IMR-90 (cell line): ENCODE data around the gene PHLPP2. TPM values are rescaled to one million over a fixed set of nuclear protein-coding genes. Genes with fewer than 3 reads are reported as not detected.
A peak's percentile ranks its signal among the peaks of the same experiment; 100 is the strongest.

Experiments used
- ATAC-seq: fragments of 200-7000 bp; cut with Tn5 transposase; 2 replicates; pipeline ENCODE4 v1.9.1; 2020; ENCODE audit warnings: low read depth, mild to moderate bottlenecking, moderate library complexity
- BruUV-seq: library from RNA; stranded (reverse); fragments of 400-500 nt; replicated peaks from 2 replicates; lab custom pipeline; 2021; lab: Mats Ljungman, UMichigan
- CTCF ChIA-PET: fragments of 300-600 bp; formaldehyde crosslinking; extraction: SDS; loops from one replicate; lab custom pipeline; 2021; ENCODE audit warnings: antibody characterized with exemption; lab: Yijun Ruan, JAX
- POLR2A ChIA-PET: fragments of 300-600 bp; sonication (Branson Sonifier 250); formaldehyde crosslinking; loops from one replicate; lab custom pipeline; 2022; ENCODE audit warnings: antibody characterized with exemption; ENCODE audit not compliant: unreplicated experiment; lab: Charles Lee
- DNase-seq: peaks from one replicate; pipeline ENCODE4 v3.0.0; 2013
- H2AFZ ChIP-seq: replicated peaks from 2 replicates; pipeline ENCODE3; 2013; ENCODE audit warnings: low read length, mild to moderate bottlenecking; ENCODE audit not compliant: poor library complexity
- H2AK5ac ChIP-seq: 2 replicates; pipeline ENCODE4 v1.6.1; 2013; ENCODE audit warnings: low read depth, low read length, inconsistent platforms
- H2AK9ac ChIP-seq: replicated peaks from 2 replicates; pipeline ENCODE3; 2013; ENCODE audit warnings: mild to moderate bottlenecking, low read depth, low read length, moderate library complexity; ENCODE audit not compliant: poor library complexity
- H2BK120ac ChIP-seq: 2 replicates; pipeline ENCODE4 v1.6.1; 2013; ENCODE audit warnings: low read depth, low read length, inconsistent platforms
- H2BK15ac ChIP-seq: 3 replicates; pipeline ENCODE4 v1.6.1; 2013; ENCODE audit warnings: low read depth, low read length, inconsistent platforms
- H2BK20ac ChIP-seq: 2 replicates; pipeline ENCODE4 v1.6.1; 2013; ENCODE audit warnings: low read depth, mild to moderate bottlenecking, inconsistent platforms, low read length, moderate library complexity
- H2BK5ac ChIP-seq: 2 replicates; pipeline ENCODE4 v1.6.1; 2013; ENCODE audit warnings: mild to moderate bottlenecking, low read depth, low read length, inconsistent platforms; ENCODE audit not compliant: poor library complexity, severe bottlenecking
- H3K14ac ChIP-seq: replicated peaks from 2 replicates; pipeline ENCODE4 v1.6.1; 2013; ENCODE audit warnings: low read depth, low read length, inconsistent platforms
- H3K18ac ChIP-seq: 2 replicates; pipeline ENCODE4 v1.6.1; 2013; ENCODE audit warnings: low read depth, low read length, control low read depth
- H3K23ac ChIP-seq: 2 replicates; pipeline ENCODE4 v1.6.1; 2013; ENCODE audit warnings: low read depth, low read length, inconsistent platforms
- H3K27ac ChIP-seq: 2 replicates; pipeline ENCODE4 v1.5.1; 2013; ENCODE audit warnings: mild to moderate bottlenecking, control low read depth, low read length; ENCODE audit not compliant: insufficient read depth
- H3K27me3 ChIP-seq: 2 replicates; pipeline ENCODE4 v1.6.1; 2013; ENCODE audit warnings: low read length; ENCODE audit not compliant: control insufficient read depth, insufficient read depth
- H3K36me3 ChIP-seq: 2 replicates; pipeline ENCODE4 v1.6.1; 2013; ENCODE audit warnings: low read length, mixed read lengths; ENCODE audit not compliant: control insufficient read depth, insufficient read depth
- H3K4ac ChIP-seq: 2 replicates; pipeline ENCODE4 v1.6.1; 2013; ENCODE audit warnings: low read depth, low read length, inconsistent platforms
- H3K4me1 ChIP-seq: 2 replicates; pipeline ENCODE4 v1.6.1; 2013; ENCODE audit warnings: low read length, mixed read lengths; ENCODE audit not compliant: control insufficient read depth, insufficient read depth
- H3K4me2 ChIP-seq: 2 replicates; pipeline ENCODE4 v1.6.1; 2013; ENCODE audit warnings: low read depth, mild to moderate bottlenecking, control low read depth, low read length, moderate library complexity
- H3K4me3 ChIP-seq: 2 replicates; pipeline ENCODE4 v1.5.1; 2013; ENCODE audit warnings: low read depth, mild to moderate bottlenecking, control low read depth, low read length, moderate library complexity; ENCODE audit not compliant: insufficient read depth
- H3K56ac ChIP-seq: 2 replicates; pipeline ENCODE4 v1.6.1; 2013; ENCODE audit warnings: low read length, inconsistent platforms; ENCODE audit not compliant: insufficient read depth; ENCODE audit errors: extremely low read depth
- H3K79me1 ChIP-seq, 2 experiments: 2 replicates each; pipeline ENCODE4 v1.6.1; 2013; ENCODE audit warnings: low read length in 2 of 2, inconsistent platforms in 1 of 2, low read depth in 1 of 2
- H3K9ac ChIP-seq: 2 replicates; pipeline ENCODE4 v1.6.1; 2013; ENCODE audit warnings: low read depth, low read length, control low read depth
- H3K9me1 ChIP-seq: 2 replicates; pipeline ENCODE4 v1.6.1; 2013; ENCODE audit warnings: low read length, inconsistent platforms; ENCODE audit not compliant: insufficient read depth
- H3K9me3 ChIP-seq: 2 replicates; pipeline ENCODE4 v1.6.1; 2013; ENCODE audit warnings: low read length; ENCODE audit not compliant: control insufficient read depth, insufficient read depth
- H4K20me1 ChIP-seq: 2 replicates; pipeline ENCODE4 v1.6.1; 2013; ENCODE audit warnings: low read length, inconsistent platforms; ENCODE audit not compliant: insufficient read depth
- H4K5ac ChIP-seq: 2 replicates; pipeline ENCODE4 v1.6.1; 2013; ENCODE audit warnings: mild to moderate bottlenecking, low read depth, low read length, control low read depth
- H4K8ac ChIP-seq, 2 experiments: 2 replicates each; pipeline ENCODE4 v1.6.1; 2013; ENCODE audit warnings: low read depth in 2 of 2, low read length in 2 of 2, control low read depth in 1 of 2, inconsistent platforms in 1 of 2
- H4K91ac ChIP-seq: 2 replicates; pipeline ENCODE4 v1.6.1; 2013; ENCODE audit warnings: low read depth, low read length, inconsistent platforms; ENCODE audit not compliant: insufficient read depth
- MXI1 ChIP-seq: IDR thresholded peaks from 2 replicates; pipeline ENCODE4 v1.6.1; 2012; ENCODE audit warnings: low read depth, mild to moderate bottlenecking, low read length, moderate library complexity, borderline replicate concordance
- NFE2L2 ChIP-seq: fragments of 150-350 bp; IDR thresholded peaks from 2 replicates; pipeline ENCODE4 v1.6.1; 2016; ENCODE audit warnings: low read depth, mild to moderate bottlenecking, low read length
- WGBS, 2 experiments: methylation state at CpG; one replicate each; pipeline versions ENCODE4 v1.1.5 to v1.1.7; 2013; ENCODE audit warnings: missing lambda C conversion rate in 2 of 2; ENCODE audit not compliant: insufficient read length in 1 of 2; ENCODE audit errors: extremely low coverage in 2 of 2; 5-methylcytosine and 5-hydroxymethylcytosine counted together
- dilution Hi-C: fragments of 300-500 bp; cut with HindIII; formaldehyde crosslinking; loops from one replicate; pipeline ENCODE4 v1.14.3; 2018; ENCODE audit warnings: low sequenced_read_pairs; ENCODE audit not compliant: unreplicated experiment
- in situ Hi-C: fragments of 300-500 bp; cut with MboI; formaldehyde crosslinking; loops from 3 replicates; pipeline ENCODE4 v1.14.3; 2019; ENCODE audit warnings: low sequenced_read_pairs, inconsistent platforms, mixed read lengths
- intact Hi-C: fragments of 100-400 bp; cut with micrococcal nuclease; formaldehyde crosslinking; loops from 2 replicates; pipeline ENCODE4 v1.10.0; 2022
- polyA plus RNA-seq, 3 experiments: library from polyadenylated mRNA; depleted of rRNA; stranded (reverse); fragments of >200 nt; gene quantifications; 2 replicates each; pipeline ENCODE4 v1.2.3, GENCODE V29; 2012; ENCODE audit warnings: low replicate concordance in 1 of 3
- total RNA-seq: library from RNA; depleted of rRNA; stranded (reverse); fragments of >200 nt; gene quantifications from 2 replicates; pipeline ENCODE4 v1.2.3, GENCODE V29; 2012

The PHLPP2 gene
- total and polyA plus RNA-seq, 2 of the 4 experiments (the other 2 are of a cell fraction), result 6.8 to 10.2 TPM

GRCh38 chr16:71700831-71701230 is 23.7 kb downstream of the PHLPP2 start:
- peaks cover 16 to 20% of the 10 kb centered on the region in 2 experiments for H3K79me1 ChIP-seq
- no peak for ATAC-seq
- no peak overlapping the region for H3K4me3 ChIP-seq
- peak overlapping the region; percentile 19 for H2AFZ ChIP-seq
- H4K20me1 ChIP-seq, result no peaks in the 10 kb centered on the region; the same call in 1 of the 2 replicates
- H2BK15ac ChIP-seq, result no peak overlapping the region
- H3K9ac ChIP-seq, result no peak overlapping the region
- H2BK5ac ChIP-seq, result no peak overlapping the region
- H3K4ac ChIP-seq, result no peak overlapping the region
- H3K9me3 ChIP-seq, result no peaks in the 10 kb centered on the region
- no peak overlapping the region for H2BK20ac ChIP-seq
- dilution Hi-C loops, result no loop called here
- TF ChIP-seq MXI1 (no peak), NFE2L2 (no peak)
- no peak for DNase-seq
- no peak overlapping the region for H3K18ac ChIP-seq
- BruUV-seq, result no TSS peak
- no peaks in the 10 kb centered on the region for H3K4me1 ChIP-seq
- H3K9me1 ChIP-seq, result peaks cover 8% of the 10 kb centered on the region
- ChIA-PET POLR2A (no interaction called here), CTCF (no interaction called here)
- intact Hi-C loops, result no loop called here
- H3K56ac ChIP-seq, result no peak overlapping the region
- in situ Hi-C loops, result no loop called here
- no peak overlapping the region for H2BK120ac ChIP-seq
- H3K4me2 ChIP-seq, result no peak overlapping the region
- H2AK5ac ChIP-seq, result no peak overlapping the region
- H3K27ac ChIP-seq, result no peak overlapping the region
- no peak overlapping the region for H2AK9ac ChIP-seq
- no peak overlapping the region for H4K8ac ChIP-seq
- H3K36me3 ChIP-seq, result peaks cover 14% of the 10 kb centered on the region
- H3K23ac ChIP-seq, result no peak overlapping the region
- H3K14ac ChIP-seq, result no peak overlapping the region
- 100% methylated on average over 2 of the region's 4 CpGs; no CpG with 5 or more reads in 1 of the 2 experiments for WGBS, 2 experiments
- H4K5ac ChIP-seq, result no peak overlapping the region
- no peak overlapping the region for H4K91ac ChIP-seq
- no peaks in the 10 kb centered on the region for H3K27me3 ChIP-seq
